Inferior parietal cortex (tissue), 1 donor: ENCODE data around the gene RHBDD3.

Experiments
- DNase-seq: peaks from one replicate; pipeline ENCODE4 v3.0.0-alpha.2; 2016; ENCODE audit errors: extremely low spot score

Gene RHBDD3

DNA sequence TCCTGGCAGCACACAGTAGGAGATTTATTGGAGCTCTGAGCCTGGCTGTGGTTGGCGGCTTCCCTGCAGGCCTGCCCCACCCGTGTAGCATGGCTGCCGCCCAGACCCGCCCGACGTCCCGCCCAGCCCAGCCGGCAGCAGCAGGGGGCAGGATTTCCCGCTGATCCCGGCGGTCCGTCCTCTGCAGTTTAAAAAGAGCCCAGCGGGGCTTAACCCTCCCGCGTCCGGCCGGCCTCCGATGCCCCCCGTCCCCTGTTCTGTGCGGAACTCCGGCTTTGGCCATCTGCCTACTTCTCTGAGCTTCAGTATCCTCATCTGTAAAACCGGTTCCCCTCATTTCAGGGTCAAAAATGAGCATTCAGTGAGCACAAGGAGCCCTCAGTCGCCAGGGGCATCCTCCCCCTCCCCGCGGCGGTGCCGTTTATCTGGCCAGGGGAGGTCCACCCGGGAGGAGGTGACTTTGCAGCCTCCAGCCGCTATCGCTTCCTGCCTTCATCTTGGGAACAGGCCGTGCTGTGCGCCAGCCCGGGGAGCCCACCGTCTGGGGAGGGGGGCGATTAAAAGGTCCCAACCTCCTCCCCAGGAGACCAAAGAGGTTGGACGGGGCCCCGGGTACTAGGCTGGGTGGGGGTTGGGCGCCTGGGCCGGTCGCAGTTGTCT lies 38.5 kb upstream of the RHBDD3 start, which contains the start of gene GAS2L1:
Gene GAS2L1, plus strand, starts transcription at position 476 of the 660 bp plus-strand sequence. CDS start 1,456 bp downstream, outside the sequence.
- DNase-seq: peak; percentile 64

DNA sequence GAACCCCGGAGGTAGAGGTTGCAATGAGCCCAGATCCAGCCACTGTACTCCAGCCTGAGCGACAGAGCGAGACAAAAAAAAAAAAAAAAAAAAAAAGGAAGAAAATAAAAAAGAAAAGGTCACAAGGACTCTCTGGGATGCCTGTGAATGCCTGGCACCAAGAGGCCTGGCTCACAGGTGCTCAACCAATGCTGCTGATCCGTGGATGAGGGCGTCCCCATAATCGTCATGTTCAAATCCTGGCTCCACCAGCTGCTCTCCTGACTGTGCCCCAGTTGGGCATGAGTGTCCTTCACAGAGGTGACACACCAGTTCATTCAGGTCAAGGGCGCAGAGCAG lies 38.0 kb upstream of the RHBDD3 start:
- no peak for DNase-seq

DNA sequence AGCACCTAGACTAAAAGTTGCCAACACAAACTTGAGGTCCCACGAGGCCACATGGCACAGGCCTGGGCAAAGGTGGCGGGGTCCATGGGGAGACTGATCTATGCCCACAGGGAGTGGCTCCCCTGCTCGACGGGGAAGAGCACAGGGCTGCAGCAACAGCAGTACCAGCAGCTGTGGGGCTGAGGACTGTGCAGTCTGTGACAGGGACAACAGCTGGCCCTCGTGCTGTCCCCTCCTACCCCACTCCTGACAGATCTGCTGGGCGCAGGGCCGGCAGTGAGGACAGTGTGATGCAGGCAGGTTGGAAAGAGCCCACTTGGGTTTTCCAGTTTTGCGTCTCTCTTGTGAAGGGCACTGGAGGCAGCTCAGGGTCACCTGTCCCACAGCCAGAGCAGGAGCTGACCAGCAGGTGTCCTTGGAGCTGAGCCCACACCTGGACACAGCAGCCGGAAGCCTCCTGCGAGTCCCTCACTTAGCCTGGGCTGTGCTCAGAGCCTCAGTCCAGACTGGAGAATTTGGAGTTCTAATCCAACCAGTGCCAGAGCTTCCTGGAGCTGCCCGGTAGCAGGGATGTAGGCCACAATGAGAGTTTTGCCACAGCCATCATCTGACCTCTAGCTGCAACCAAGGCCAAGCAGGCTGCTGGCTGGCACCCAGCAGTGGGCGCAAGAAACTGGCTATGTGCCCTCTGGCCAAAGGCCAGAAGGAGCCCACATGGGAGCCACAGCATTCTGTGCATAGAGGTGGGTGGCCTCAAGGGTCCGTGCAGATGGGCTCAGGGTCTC lies 35.1 kb upstream of the RHBDD3 start:
- DNase-seq: no peak

DNA sequence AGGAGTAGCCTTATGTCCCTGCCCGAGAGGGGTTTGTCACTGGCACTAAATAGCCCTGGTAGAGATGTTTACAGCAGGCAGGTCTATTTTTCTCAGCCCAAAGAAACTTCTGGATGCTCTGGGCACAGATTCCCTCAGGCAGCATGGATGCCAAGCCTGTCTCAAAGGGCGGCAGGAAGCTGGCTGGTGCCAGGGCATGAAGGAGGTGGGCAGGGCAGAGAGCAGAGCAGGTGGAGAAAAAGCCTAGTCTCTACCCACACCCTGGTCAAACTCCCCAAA lies 34.6 kb upstream of the RHBDD3 start:
- DNase-seq: no peak

DNA sequence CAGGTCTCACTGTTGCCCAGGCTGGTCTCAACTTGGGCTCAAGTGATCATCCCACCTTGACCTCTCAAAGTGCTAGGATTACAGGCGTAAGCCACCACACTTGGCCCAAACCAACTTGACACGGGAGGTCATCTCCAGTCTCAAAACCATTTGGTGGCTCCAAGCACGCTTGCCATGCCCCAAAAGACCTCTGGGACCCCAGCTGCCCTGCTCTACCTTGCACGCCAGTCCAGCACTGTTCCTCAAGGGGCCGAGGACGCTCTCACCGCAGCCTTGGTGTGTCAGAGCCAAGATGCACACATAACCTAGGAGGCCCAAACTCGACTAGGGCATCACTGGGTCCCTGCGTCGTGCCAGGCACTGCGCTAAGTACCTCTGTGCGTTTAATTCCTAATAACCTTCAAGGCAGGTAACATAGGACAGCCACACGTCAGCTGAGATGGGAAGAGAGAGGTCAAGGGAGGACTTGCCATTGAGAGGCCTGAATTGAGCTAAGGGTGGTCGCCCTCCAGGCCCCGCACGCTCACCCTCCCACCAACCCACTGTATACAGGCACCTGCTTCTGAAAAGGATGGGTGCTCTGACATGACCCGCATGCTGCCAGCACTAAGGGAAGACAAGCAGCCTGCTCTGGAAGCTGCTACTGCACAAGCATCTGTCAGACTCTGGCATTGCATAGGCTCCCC lies 34.1 kb upstream of the RHBDD3 start:
- DNase-seq: no peak

DNA sequence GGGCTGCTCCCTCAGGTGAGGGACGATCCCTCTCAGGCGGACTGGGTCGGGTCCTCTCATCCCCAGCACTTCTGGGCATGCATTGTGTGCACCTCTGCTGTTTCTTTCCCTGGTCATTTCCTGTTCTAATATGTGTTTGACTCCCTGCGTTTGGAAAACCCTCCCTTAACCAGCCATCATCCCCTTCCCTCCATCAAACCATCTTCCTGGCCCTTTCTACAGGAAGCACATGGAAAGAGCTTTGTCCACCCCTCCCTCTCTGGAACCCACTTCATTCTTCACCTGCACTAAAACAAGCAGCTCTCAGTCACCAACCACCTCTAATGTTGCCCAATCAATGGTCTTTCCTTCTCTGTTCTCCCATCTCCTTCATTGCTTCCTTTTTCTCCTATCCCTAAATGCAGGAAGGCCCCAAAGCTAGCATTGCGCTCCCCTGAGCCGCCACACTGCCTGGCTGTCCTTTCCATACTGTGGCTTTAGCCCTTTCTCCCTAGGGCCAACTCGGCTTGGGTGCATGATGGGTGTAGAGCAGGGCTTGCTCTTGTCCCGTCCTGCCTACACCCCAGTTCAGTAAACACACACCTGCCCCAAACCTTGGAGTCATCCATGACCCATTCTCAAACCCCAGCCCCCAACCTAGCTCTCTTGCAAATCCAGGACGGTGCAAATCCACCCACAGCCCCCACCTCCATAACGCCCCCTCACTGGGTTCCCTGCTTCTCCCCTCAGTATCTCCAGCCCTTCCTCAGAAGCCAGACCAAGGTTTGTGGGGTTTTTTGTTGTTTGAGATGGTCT lies 33.2 kb upstream of the RHBDD3 start:
- no peak for DNase-seq

DNA sequence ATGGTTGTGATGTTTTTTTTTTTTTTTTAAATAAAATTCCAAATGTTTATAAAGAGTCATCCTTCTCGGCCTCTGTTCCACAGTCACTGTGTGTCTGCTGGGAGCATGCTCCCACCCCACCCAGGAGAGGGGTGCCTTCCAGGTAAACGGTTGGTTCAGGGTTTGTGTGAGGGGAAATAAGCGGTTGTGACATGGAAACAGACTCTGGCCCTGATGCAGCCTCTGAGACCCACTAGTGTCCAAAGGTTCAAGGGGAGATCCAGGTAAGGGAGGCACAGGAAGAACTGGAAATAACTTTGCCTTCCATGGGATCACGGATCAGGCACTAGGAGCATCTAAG lies 32.7 kb upstream of the RHBDD3 start:
- DNase-seq: no peak

DNA sequence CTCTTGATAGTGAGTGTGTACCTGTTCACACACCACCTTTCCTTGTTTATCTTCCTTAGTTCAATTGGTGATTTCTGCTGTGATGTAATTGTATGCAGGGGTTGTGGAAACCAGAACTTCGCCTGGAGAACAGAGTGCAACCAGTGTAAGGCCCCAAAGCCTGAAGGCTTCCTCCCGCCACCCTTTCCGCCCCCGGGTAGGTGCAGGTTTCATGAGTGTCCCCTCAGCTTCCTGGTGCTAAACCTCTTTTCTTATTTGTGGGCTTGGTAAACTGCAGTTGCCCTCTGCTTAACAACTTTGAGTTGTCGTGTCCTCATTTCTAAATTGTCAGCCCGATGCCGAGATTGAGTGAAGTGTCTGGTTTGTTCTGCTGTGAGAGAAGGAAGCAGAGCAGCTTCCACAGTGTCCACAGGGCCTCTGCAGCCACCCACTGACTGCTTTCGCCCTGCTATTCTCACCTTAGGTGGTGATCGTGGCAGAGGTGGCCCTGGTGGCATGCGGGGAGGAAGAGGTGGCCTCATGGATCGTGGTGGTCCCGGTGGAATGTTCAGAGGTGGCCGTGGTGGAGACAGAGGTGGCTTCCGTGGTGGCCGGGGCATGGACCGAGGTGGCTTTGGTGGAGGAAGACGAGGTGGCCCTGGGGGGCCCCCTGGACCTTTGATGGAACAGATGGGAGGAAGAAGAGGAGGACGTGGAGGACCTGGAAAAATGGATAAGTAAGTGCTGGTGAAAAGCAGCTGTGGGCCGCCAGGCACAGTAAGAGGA lies 31.5 kb upstream of the RHBDD3 start:
- DNase-seq: no peak

DNA sequence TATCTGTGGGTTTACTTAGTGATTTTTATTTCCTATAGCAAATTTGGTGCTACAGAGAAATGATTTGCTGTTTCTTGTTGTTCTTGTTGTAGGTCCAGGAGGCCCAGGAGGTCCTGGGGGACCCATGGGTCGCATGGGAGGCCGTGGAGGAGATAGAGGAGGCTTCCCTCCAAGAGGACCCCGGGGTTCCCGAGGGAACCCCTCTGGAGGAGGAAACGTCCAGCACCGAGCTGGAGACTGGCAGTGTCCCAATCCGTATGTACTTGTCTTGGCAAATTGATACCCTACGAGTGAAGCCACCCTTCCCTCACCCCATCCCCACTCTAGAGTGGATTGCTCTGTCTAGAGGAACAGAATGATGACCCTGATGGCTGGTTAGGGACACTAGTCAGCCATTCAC lies 30.9 kb upstream of the RHBDD3 start:
- no peak for DNase-seq

DNA sequence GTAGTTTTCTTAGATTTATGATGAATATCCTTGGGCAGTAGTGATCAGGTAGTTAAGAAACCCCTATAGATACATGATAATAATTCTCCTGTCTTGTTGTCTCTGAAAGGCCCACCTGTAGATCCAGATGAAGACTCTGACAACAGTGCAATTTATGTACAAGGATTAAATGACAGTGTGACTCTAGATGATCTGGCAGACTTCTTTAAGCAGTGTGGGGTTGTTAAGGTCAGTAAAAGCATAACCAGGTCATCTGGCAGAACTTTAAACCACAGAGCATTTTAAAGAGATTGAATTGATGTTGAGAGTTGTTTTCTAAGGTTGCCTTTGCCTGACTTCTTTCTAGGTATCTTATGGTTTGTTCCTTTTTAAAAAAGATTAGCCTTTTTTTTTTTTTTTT lies 24.6 kb upstream of the RHBDD3 start:
- DNase-seq: no peak

DNA sequence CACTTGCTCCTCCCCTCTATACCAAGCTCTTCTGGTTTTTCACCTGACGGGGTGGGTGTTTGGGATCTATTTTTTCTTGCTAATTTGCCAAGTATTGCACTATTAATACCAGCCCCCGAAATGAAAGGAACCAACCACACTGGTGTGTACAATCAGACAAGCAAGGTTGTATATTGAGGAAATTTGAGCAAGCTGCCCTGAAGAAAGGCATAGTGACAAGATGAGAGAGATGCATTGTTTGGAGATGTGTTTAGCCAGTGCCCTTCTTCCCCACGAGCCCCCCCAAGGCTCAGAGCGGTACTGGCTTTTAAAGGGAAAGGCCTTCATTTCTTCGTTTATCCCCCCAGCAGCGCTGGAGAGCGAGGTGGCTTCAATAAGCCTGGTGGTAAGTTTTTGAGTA lies 23.4 kb upstream of the RHBDD3 start:
- DNase-seq: no peak

DNA sequence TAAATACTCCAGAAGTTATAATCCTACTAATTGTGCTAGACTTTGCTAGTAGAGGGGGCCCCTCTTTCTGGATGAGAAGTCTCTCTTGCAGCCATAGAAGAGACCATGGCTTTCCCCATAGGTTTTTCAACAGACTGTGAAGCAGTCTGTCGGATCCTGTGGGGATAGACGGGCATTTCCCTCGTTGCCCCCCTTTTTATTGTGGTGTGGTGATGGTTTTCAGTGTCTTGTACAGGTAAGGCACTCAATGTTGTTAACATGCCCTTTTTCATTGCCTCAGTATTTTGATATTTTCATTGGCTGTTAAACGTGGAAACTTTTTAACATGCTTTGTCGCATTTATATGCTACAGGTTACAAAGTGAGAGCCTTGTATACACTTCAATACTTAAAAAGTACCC lies 22.3 kb upstream of the RHBDD3 start:
- no peak for DNase-seq

DNA sequence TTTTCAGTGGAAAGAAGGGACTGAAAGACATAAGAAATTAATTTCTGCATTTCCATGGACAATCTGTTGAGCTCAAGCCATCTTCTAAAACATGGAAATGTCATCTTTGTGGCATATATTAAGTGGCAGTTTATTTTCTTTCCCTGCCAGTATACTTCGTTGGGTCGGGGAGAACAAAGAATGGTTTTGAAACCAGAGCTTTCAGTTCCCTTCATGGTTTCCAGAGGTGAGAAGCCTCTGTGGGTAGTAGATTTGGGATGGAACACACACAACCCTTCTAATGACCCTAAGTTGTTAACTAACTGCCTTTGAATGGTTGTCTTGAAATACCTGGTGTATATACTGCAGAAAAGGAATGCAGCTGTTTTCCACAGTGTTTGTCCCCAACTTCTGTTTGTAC lies 21.1 kb upstream of the RHBDD3 start:
- DNase-seq: no peak

DNA sequence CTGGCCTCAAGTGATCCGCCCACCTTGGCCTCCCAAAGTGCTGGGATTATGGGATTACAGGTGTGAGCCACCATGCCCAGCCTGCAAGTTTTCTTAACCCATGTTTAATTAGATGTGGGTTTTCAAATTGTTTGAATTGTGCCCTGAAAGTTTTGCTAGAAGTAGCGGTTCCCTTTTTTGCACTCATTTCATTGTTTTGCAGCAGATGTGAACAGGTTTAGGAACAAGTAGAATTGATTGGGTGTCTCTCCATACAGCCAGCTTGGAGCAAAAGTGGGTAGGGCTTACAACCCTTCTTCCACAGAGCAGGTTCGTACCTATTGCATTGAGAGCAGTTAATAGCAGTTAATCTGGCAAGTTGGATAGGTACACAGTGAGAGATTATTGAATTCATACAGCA lies 16.4 kb upstream of the RHBDD3 start:
- no peak for DNase-seq

DNA sequence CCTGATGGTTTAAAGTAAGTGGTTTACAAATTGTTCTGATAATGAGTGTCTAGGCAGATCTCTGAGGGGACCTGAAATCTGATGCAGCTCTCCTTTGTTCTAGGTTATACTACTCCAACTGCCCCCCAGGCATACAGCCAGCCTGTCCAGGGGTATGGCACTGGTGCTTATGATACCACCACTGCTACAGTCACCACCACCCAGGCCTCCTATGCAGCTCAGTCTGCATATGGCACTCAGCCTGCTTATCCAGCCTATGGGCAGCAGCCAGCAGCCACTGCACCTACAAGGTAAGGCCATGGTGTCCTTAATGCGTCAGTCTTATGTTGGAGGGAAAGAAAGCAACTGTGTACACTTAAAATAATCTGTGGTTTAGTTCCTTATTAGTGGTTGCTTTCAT lies 10.1 kb upstream of the RHBDD3 start:
- DNase-seq: no peak

DNA sequence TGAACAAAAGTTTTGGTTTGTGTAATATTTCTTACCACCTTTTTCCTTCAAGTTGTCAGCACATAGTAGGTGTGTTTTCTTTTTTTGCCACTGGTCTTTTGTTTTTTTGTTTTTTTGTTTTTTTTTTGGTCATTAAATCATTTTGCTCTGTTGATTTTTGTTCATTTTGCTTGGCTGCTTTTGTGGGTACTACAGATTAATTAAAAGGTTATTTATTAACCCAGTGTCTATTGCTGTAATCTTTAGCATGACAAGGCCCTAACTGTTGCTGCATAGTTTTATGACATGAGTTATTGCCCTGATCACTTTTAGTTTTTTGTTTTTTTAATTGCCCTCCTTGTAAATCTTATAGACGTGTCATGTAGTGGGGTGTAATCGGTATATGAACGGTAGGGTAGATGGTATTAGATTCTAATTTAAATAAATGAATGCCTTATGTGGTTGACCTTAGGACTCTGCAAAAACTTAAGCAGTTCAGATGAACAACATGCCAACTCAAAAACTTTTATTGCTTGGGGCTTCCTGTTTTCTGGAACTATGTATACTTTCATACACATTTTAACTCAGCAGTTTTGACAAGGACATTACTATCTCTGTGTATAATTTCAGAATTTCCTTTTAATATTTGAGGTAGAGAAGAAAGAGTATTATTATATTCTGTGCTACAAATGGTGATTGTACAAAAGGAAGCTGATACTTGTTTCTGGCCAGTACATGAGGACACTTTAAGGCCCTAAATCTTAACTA lies 8.2 kb upstream of the RHBDD3 start:
- DNase-seq: no peak

DNA sequence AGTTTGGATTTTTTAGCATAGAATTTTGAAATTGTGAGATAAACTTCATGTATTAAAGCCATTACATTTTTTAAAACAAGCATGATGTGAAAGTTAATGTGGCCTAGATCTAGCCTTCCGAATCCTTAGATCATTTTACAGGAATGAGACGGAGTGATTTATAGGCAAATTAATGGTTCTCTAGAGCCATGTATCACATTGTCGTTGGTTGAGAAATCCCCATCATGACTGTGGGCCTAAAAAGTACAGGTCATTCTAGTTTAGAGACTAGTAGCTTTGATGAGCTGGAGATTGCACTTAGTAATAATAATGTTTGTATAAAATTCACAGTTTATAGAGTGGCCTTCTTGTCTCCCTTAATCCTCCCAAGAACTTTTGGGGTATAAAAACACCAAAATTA lies 7.4 kb upstream of the RHBDD3 start:
- DNase-seq: no peak

DNA sequence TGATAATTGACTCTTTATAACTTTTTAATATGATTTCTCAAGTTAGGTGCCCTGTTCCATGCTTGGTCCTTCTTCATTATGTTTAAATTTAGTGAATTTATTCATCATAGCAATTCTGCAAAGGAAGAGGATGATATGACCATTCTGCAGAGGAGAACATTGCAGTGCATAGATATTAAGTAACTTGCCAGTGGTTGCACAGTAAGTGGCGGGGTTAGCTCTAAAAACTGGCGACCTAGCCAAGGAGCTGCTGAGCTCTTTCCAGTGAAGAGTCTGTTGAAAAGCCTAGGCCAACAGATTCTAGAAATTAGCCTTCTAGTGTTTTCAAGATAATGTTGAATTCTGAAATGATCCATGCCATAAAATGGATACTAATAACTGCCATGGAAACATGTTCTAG lies 4.8 kb upstream of the RHBDD3 start:
- no peak for DNase-seq

DNA sequence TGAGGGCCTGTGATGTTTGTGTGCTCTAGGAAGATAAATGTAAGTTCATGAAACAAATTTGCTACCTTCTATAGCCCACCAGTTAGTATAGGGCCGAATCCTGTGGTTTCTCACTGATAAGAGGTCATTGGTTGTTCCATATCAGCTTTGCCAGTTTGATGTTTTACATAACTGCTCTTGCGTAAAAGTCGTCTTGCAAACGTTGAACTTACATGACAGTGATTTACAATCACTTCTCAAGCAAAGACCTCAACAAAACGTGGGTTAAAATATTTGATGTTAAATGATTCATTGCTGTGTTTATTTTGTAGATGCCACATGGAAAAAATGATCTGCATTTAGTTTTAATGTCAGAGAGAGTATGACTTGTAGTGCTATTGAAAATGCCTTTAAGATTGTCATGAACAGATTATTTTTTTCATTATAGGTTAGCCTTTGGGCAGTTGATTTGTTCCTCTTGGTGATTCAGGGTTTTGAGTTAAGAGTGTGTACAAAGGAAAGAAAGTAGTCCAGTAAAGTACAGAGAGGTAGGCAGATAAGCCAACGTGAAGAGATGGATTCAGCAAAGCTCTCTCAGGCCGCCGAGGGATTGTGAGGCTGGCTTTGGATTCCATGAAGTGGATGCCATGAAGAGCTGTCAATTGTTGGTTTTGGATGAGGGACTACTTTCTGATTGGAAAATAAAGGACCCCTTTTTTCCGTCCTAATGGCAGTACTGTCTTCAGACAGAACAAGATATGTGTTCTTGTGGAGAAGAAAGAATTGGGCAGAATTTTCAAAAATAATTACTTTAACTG lies 2.9 kb upstream of the RHBDD3 start:
- no peak for DNase-seq

DNA sequence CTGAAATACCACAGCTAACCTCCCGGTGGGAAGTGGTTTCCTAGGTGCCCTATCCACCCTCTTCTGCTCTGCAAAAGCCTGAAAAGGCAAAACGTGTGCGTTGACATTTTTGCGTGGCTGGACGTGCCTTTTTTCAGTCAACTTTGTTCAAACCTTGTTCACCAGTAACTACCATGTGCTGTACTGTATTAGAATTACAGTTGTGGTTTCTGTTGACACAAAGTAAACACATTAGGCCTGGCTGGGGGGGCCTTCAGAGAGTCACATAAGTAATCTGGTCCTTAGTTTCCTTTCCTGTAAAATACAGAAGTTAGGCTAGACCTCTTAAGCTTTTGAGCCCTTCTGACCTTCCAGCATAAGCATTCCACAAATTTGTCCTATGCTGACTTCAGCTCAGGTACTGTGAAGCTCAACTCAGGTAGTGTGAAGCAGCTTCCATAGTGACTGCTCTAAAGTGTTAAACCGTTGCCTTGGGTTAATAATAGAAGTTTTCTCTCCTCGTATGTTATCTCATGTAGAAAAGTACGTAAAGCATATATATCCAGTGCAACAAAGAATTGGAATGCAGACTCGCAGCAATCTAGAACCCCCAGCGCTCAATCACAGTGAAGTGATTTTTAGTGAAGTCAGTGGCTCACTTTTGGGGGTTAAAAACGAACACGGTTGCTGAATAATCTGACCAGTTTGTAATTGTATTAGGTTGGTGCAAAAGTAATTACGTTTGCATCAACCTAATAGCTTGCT lies 2.1 kb upstream of the RHBDD3 start:
- DNase-seq: no peak
